Astrocyte (in vitro differentiated cells and primary cell): ENCODE measurements around the gene ADNP.

Experiments
- EZH2 ChIP-seq: IDR thresholded peaks from 2 replicates; pipeline ENCODE4 v1.6.1; 2012; ENCODE audit warnings: mild to moderate bottlenecking, low read length, inconsistent platforms; ENCODE audit not compliant: insufficient read depth
- TF ChIP-seq, protein P1 (sequence below): IDR thresholded peaks from 2 replicates; pipeline ENCODE4 v1.5.1; 2011; ENCODE audit warnings: low read depth, mild to moderate bottlenecking, inconsistent platforms, low read length, moderate library complexity; ENCODE audit not compliant: insufficient read depth

- TF ChIP-seq, protein P1, sequence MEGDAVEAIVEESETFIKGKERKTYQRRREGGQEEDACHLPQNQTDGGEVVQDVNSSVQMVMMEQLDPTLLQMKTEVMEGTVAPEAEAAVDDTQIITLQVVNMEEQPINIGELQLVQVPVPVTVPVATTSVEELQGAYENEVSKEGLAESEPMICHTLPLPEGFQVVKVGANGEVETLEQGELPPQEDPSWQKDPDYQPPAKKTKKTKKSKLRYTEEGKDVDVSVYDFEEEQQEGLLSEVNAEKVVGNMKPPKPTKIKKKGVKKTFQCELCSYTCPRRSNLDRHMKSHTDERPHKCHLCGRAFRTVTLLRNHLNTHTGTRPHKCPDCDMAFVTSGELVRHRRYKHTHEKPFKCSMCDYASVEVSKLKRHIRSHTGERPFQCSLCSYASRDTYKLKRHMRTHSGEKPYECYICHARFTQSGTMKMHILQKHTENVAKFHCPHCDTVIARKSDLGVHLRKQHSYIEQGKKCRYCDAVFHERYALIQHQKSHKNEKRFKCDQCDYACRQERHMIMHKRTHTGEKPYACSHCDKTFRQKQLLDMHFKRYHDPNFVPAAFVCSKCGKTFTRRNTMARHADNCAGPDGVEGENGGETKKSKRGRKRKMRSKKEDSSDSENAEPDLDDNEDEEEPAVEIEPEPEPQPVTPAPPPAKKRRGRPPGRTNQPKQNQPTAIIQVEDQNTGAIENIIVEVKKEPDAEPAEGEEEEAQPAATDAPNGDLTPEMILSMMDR: no peak
- TF ChIP-seq EZH2: no peak
These were observed 48.9 kb upstream of the ADNP start for GRCh38 chr20:50980071-50980681.
